Measurements from ENCODE around the gene EPB41L2.
A peak's percentile ranks its signal among the peaks of the same experiment; 100 is the strongest.

Gene EPB41L2

GRCh38 chr6:130885392-130886192 is 177.5 kb downstream of the EPB41L2 start:
- no peak for TF ChIP-seq FOXP2 (optimal IDR thresholded peaks at IDR 0.05; ENCODE audit: control extremely low read depth, extremely low read length, insufficient read depth)
- no peak for TF ChIP-seq POLR2AphosphoS5 (IDR thresholded peaks at IDR 0.05; ENCODE audit: borderline replicate concordance, low read depth, low read length)
- no peak for TF ChIP-seq EZH2 (IDR thresholded peaks at IDR 0.05)
- Histone ChIP-seq H3K9ac (ENCODE audit: insufficient read length) (peak overlapping the region; percentile 18), H3K27ac (peak overlapping the region; percentile 82), H3K4me3 (no peak overlapping the region), H3K9me3 (ENCODE audit: low read depth, low read length) (no peaks in the 10 kb centered on the region), H3K36me3 (ENCODE audit: insufficient read depth, low read length) (peaks cover 48% of the 10 kb centered on the region)
- peak; percentile 91 for DNase-seq (ENCODE audit: low read depth, low spot score)

GRCh38 chr6:130882370-130882769 is 180.7 kb downstream of the EPB41L2 start:
- Histone ChIP-seq H3K9ac (ENCODE audit: insufficient read length) (no peak overlapping the region), H3K36me3 (ENCODE audit: insufficient read depth, low read length) (peaks cover 35% of the 10 kb centered on the region), H3K4me3 (no peak overlapping the region), H3K27ac (no peak overlapping the region), H3K9me3 (ENCODE audit: low read depth, low read length) (no peaks in the 10 kb centered on the region)
- no peak for DNase-seq (ENCODE audit: low read depth, low spot score)
- TF ChIP-seq FOXP2 (optimal IDR thresholded peaks at IDR 0.05; ENCODE audit: control extremely low read depth, extremely low read length, insufficient read depth): no peak
- TF ChIP-seq EZH2 (IDR thresholded peaks at IDR 0.05): no peak
- TF ChIP-seq POLR2AphosphoS5 (IDR thresholded peaks at IDR 0.05; ENCODE audit: borderline replicate concordance, low read depth, low read length): no peak

GRCh38 chr6:130879826-130880225 is 183.2 kb downstream of the EPB41L2 start:
- H3K4me3 ChIP-seq: no peak overlapping the region
- no peak for DNase-seq (ENCODE audit: low read depth, low spot score)
- TF ChIP-seq FOXP2 (optimal IDR thresholded peaks at IDR 0.05; ENCODE audit: control extremely low read depth, extremely low read length, insufficient read depth): no peak
- no peak for TF ChIP-seq EZH2 (IDR thresholded peaks at IDR 0.05)
- no peak for TF ChIP-seq POLR2AphosphoS5 (IDR thresholded peaks at IDR 0.05; ENCODE audit: borderline replicate concordance, low read depth, low read length)
- H3K36me3 ChIP-seq (ENCODE audit: insufficient read depth, low read length): peaks cover 42% of the 10 kb centered on the region
- no peak overlapping the region for H3K9ac ChIP-seq (ENCODE audit: insufficient read length)
- no peaks in the 10 kb centered on the region for H3K9me3 ChIP-seq (ENCODE audit: low read depth, low read length)
- no peak overlapping the region for H3K27ac ChIP-seq

- TF ChIP-seq POLR2AphosphoS5 (IDR thresholded peaks at IDR 0.05; ENCODE audit: borderline replicate concordance, low read depth, low read length) (no peak), EZH2 (IDR thresholded peaks at IDR 0.05) (no peak), FOXP2 (optimal IDR thresholded peaks at IDR 0.05; ENCODE audit: control extremely low read depth, extremely low read length, insufficient read depth) (no peak)
- Histone ChIP-seq H3K9ac (ENCODE audit: insufficient read length) (no peak overlapping the region), H3K36me3 (ENCODE audit: insufficient read depth, low read length) (peaks cover 26% of the 10 kb centered on the region), H3K27ac (no peak overlapping the region), H3K9me3 (ENCODE audit: low read depth, low read length) (no peaks in the 10 kb centered on the region), H3K4me3 (no peak overlapping the region)
- no peak for DNase-seq (ENCODE audit: low read depth, low spot score)
Observed at GRCh38 chr6:130873746-130874145, 189.3 kb downstream of the EPB41L2 start.

- DNase-seq (ENCODE audit: low read depth, low spot score): peak; percentile 52
- Histone ChIP-seq H3K36me3 (ENCODE audit: insufficient read depth, low read length) (peaks cover 21% of the 10 kb centered on the region), H3K4me3 (no peak overlapping the region), H3K9me3 (ENCODE audit: low read depth, low read length) (no peaks in the 10 kb centered on the region), H3K27ac (no peak overlapping the region), H3K9ac (ENCODE audit: insufficient read length) (no peak overlapping the region)
- TF ChIP-seq FOXP2 (optimal IDR thresholded peaks at IDR 0.05; ENCODE audit: control extremely low read depth, extremely low read length, insufficient read depth): no peak
- TF ChIP-seq POLR2AphosphoS5 (IDR thresholded peaks at IDR 0.05; ENCODE audit: borderline replicate concordance, low read depth, low read length): no peak
- no peak for TF ChIP-seq EZH2 (IDR thresholded peaks at IDR 0.05)
Observed at GRCh38 chr6:130872250-130873095, 190.6 kb downstream of the EPB41L2 start.

GRCh38 chr6:130870179-130870880 is 192.7 kb downstream of the EPB41L2 start:
- Histone ChIP-seq H3K36me3 (ENCODE audit: insufficient read depth, low read length) (peaks cover 31% of the 10 kb centered on the region), H3K27ac (no peak overlapping the region), H3K9me3 (ENCODE audit: low read depth, low read length) (no peaks in the 10 kb centered on the region), H3K9ac (ENCODE audit: insufficient read length) (no peak overlapping the region), H3K4me3 (no peak overlapping the region)
- DNase-seq (ENCODE audit: low read depth, low spot score): no peak
- TF ChIP-seq EZH2 (IDR thresholded peaks at IDR 0.05): no peak
- no peak for TF ChIP-seq FOXP2 (optimal IDR thresholded peaks at IDR 0.05; ENCODE audit: control extremely low read depth, extremely low read length, insufficient read depth)
- no peak for TF ChIP-seq POLR2AphosphoS5 (IDR thresholded peaks at IDR 0.05; ENCODE audit: borderline replicate concordance, low read depth, low read length)

- no peak overlapping the region for H3K4me3 ChIP-seq
- H3K27ac ChIP-seq: no peak overlapping the region
- DNase-seq (ENCODE audit: low read depth, low spot score): no peak
- no peak for TF ChIP-seq FOXP2 (optimal IDR thresholded peaks at IDR 0.05; ENCODE audit: control extremely low read depth, extremely low read length, insufficient read depth)
- TF ChIP-seq POLR2AphosphoS5 (IDR thresholded peaks at IDR 0.05; ENCODE audit: borderline replicate concordance, low read depth, low read length): no peak
- TF ChIP-seq EZH2 (IDR thresholded peaks at IDR 0.05): no peak
- H3K9me3 ChIP-seq (ENCODE audit: low read depth, low read length): no peaks in the 10 kb centered on the region
- H3K9ac ChIP-seq (ENCODE audit: insufficient read length): no peak overlapping the region
- H3K36me3 ChIP-seq (ENCODE audit: insufficient read depth, low read length): peaks cover 32% of the 10 kb centered on the region
Observed at GRCh38 chr6:130869681-130870080, 193.4 kb downstream of the EPB41L2 start.

GRCh38 chr6:130865793-130866192 is 197.3 kb downstream of the EPB41L2 start:
- Histone ChIP-seq H3K9ac (ENCODE audit: insufficient read length) (no peak overlapping the region), H3K36me3 (ENCODE audit: insufficient read depth, low read length) (peaks cover 56% of the 10 kb centered on the region), H3K9me3 (ENCODE audit: low read depth, low read length) (no peaks in the 10 kb centered on the region), H3K27ac (no peak overlapping the region), H3K4me3 (no peak overlapping the region)
- no peak for DNase-seq (ENCODE audit: low read depth, low spot score)
- TF ChIP-seq EZH2 (IDR thresholded peaks at IDR 0.05) (no peak), FOXP2 (optimal IDR thresholded peaks at IDR 0.05; ENCODE audit: control extremely low read depth, extremely low read length, insufficient read depth) (no peak), POLR2AphosphoS5 (IDR thresholded peaks at IDR 0.05; ENCODE audit: borderline replicate concordance, low read depth, low read length) (no peak)

All from SK-N-MC (cell line).